NCI-H345 treated with DMSO at 0.1 percent for 48 hours (cell line): ENCODE measurements around the gene SIAH3.
"Not testable (repeated sequence)": the region's sequence is repeated elsewhere in the genome, so short reads cannot be mapped to it uniquely, and the experiment has no call there.

Source experiments
- DNase-seq: peaks from one replicate; lab custom pipeline; 2025; ENCODE audit not compliant: unreplicated experiment; lab: John Stamatoyannopoulos, UW

Gene SIAH3, protein sequence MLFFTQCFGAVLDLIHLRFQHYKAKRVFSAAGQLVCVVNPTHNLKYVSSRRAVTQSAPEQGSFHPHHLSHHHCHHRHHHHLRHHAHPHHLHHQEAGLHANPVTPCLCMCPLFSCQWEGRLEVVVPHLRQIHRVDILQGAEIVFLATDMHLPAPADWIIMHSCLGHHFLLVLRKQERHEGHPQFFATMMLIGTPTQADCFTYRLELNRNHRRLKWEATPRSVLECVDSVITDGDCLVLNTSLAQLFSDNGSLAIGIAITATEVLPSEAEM

GRCh38 chr13:45851171-45851921 lies at the start of gene SIAH3:
Gene SIAH3 (minus strand): TSS chr13:45851753. CDS start chr13:45851629, 124 bp downstream.
- no peak for DNase-seq

DNA sequence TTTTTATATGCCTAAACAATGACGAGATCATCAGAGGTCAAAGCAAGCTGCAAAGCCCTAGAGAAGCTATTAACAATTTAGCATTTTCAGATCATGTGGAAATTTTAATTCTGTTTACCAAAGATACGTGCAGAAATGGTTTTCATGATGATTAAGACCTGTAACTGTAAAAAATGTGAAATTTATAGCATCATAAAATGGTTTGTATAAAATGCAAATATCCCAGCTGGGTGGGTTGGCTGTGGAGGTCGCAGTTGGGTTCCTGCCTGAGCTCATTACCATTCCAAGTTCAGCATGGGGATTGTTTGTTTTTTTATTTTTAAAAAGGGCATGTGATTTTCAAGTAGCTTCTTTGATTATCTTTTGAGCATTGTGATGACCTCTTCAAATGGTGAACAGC lies 47.9 kb upstream of the SIAH3 start:
- DNase-seq = peak; percentile 44

GRCh38 chr13:45897562-45897961 lies 46.0 kb upstream of the SIAH3 start:
- no peak for DNase-seq

- no peak for DNase-seq
Measured at GRCh38 chr13:45896285-45896684, 44.7 kb upstream of the SIAH3 start.

DNA sequence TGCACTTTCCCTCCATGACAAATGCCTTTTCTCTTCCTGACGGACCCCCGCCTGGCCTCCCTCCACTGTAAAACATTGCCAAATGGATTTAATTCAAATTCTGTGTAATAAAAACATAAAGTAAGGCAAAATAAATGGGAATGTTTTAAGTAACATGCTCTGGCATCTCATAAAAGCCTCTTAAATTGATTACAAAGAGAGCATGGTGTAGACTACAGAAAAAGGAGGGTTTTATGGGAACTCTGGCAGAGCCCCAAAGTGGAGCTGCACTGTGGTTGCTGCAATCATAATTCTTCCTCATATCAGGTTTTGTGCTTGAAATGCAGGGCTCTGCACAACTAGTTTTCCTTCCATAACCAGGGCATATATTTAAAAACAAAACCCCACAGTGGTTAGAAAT lies 44.3 kb upstream of the SIAH3 start:
- no peak for DNase-seq

DNA sequence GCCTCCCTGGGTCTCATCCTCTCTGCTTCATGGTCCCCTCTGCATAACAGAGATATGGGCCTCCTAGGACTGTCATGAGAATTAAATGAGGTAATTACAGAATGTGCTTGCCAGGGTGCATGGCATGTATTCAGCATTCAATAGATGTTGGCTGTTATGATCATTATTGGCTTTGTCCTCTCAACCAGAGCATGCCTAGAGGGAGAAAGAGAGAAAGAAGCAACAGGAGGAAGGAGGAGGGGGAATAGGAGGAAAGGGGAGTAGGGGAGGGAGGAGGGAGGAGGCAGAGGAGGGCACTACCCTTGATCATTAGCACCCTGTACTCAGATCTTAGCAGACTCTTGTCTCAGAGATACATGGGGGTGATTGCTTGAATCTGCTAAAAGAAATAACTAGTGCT lies 41.0 kb upstream of the SIAH3 start:
- no peak for DNase-seq

- DNase-seq = no peak
Measured at GRCh38 chr13:45889590-45890243, 38.2 kb upstream of the SIAH3 start.

- no peak for DNase-seq
Measured at GRCh38 chr13:45886466-45886865, 34.9 kb upstream of the SIAH3 start.

DNA sequence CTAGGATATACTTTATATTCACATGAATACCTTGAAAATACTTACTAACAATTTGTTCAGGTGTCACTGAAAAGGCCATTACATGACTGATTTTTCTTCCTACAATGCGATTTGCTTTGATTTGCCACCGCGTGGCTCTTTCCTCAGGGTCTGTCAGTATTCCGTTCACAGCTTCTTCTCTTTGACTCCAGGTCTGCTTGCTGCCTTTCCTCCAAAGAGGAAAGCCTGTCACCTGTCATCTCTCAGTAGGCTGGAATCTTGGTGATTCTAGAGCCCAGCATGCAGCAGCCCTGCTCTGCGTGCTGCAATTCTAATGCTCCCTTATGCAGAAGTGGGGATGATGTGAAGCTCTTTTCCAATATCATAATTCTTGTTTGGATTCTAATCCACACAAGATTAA lies 33.6 kb upstream of the SIAH3 start:
- DNase-seq = no peak

- no peak for DNase-seq
Measured at GRCh38 chr13:45882626-45883025, 31.1 kb upstream of the SIAH3 start.

DNA sequence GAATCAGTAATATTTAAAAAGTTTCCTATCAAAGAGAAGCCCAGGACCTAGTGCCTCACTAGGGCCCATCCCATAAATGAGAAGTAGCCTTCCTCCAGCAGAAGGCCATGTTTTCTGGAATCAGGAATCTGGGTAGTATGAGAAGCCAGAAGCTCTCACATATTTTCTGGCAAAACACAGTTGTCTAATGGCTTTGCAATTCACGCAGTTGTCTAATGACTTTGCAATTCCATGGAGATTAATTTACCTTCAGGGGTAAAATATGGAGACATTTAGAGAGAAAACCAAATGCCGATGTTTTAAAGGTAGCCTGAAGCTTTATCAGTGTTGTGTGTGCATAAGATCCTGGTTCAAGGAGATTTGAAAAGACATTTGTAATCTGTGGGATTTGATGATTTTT lies 29.8 kb upstream of the SIAH3 start:
- no peak for DNase-seq

- no peak for DNase-seq
Measured at GRCh38 chr13:45880242-45880641, 28.7 kb upstream of the SIAH3 start.

DNA sequence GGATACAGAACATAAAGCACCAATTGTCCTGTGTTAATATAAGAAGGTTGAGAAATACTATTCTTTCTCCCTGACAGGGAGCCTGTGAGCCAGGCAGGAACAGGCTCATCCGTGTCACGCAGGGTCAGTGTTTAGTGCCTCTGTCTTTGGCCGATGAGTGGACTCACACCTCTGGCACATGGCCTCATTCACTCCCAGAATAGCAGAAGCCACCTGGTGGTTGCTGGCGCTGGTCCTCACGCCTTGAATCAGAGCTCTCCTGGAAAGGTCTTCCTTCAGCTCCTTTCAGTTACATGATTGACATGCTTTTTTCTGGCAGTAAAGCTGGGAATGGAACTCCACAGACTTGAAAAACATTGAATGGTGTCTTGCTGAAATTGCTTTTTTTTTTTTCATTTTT lies 28.1 kb upstream of the SIAH3 start:
- DNase-seq = no peak

- no peak for DNase-seq
Measured at GRCh38 chr13:45878966-45879365, 27.4 kb upstream of the SIAH3 start.

DNA sequence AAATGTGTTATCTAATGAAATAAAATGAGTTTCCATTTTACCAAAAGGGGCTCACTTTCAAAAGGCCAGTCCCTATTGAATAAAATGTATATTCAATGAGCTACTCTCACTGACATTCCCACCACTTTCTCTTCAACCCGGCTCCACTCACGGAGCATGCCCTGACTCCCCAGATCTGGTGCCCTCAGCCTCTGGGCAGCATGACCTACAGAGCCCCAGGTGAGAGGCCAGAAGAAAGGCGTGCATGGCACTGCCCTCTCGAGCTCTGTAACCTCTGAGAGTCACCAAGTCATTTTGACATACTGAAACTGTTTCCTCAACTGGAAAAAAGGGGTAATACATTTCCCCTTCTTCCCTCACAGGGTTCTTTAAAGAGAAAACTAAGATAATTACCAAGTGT lies 25.2 kb upstream of the SIAH3 start:
- no peak for DNase-seq

DNA sequence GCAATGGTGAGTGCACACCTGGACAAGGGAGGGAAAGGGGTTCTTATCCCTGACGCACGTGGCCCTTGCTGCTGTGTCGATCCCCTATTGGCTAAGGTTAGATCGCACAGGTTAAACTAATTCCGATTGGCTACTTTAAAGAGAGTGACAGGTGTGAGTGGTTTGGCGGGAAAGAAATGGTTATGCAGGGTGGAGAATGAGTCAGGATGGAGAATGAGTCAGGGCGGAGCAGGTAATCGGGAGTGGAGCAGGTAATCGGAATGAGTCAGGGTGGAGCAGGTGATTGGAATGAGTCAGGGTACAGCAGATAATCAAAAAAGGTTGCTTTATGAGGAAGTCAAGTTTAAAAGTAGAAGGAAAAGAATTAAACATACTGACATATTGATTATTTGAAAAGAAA lies 24.4 kb upstream of the SIAH3 start:
- no peak for DNase-seq

- no peak for DNase-seq
Measured at GRCh38 chr13:45873491-45874325, 22.2 kb upstream of the SIAH3 start.

DNA sequence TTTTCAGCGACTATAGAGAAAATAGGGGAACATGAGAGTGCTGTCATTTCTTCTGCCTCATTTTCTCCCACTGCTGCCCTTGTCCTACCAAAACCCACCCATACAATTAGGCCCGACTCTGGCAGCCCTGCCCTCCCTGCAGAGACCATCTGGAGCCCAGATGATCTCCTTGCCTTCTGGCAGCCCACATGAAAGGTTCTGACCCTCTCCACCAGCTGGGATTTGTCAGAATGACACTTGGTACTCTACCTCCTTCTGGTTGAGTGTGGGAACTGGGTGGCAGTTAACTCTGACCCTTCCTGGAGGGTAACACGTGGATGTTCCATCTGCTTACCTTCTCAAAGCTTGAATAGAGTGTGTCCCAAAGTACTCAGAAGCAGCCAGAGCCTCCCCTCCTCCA lies 21.0 kb upstream of the SIAH3 start:
- no peak for DNase-seq

DNA sequence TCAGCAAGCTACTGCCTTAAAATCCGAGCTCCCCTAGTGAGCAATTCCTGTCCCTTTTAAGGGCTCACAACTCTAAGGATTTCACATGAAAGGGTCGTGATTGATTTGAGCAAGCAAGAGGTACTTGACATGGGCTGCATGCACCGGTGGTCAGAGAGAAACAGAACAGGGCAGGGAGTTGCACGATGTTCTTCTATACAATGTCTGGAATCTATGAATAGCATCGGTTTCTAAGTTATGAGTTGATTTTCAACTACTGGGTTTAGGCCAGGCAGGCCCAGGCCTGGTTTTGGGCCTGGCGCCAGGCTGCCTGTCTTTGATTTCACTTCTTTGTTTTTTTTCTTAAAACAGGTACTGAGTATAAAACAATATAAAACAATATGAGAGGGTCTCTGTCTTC lies 19.6 kb upstream of the SIAH3 start:
- DNase-seq = not testable (repeated sequence)

GRCh38 chr13:45870232-45870631 lies 18.7 kb upstream of the SIAH3 start:
- no peak for DNase-seq

DNA sequence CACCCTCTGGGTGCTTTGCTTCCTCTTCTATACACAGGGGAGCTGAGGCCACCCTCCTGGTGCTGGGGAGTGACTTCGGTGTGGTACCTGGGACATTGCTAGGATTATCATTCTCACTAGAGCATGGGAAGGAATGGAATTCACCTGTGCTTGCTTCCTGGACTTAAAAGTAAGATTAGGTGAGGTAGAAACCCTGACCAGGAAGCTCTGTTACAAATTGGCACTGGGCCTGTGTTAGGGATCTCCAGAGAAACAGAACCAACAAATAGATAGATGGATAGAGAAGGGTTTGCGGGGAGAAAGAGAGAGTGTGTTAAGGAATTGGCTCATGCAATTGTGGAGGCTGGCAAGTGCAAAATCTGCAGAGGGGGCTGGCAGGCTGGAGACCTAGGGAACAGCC lies 13.9 kb upstream of the SIAH3 start:
- DNase-seq = no peak
